ENCODE data around the gene KLHL41. TPM values are rescaled to one million over a fixed set of nuclear protein-coding genes. Genes with fewer than 3 reads are reported as not detected.
"Not testable (repeated sequence)": the region's sequence is repeated elsewhere in the genome, so short reads cannot be mapped to it uniquely, and the experiment has no call there.

The KLHL41 gene
- total RNA-seq, 2 donors from 2014 or later: not detected

DNA sequence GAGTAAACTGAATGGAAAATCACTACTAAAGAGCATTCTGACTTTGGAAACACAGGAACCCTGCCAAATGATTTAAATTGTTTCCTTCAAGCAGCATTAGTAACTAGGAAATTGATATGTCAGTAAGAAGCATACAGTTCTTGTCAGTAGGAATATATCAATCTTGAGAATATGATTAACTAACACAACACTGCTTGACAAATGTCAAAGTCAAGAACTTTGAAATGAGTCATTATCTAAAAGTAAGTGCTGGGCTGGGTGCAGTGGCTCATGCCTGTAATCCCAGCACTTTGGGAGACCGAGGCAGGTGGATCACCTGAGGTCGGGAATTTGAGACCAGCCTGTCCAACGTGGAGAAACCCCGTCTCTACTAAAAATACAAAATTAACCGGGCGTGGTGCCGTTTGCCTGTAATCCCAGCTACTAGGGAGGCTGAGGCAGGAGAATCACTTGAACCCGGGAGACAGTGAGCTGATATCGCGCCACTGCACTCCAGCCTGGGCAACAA is 7.0 kb downstream of the KLHL41 start:
- H3K27me3 Mint-ChIP-seq; ATAC-seq; H3K9me3 Mint-ChIP-seq; H3K36me3 Mint-ChIP-seq; DNase-seq (ENCODE audit: low spot score); H3K27ac Mint-ChIP-seq; H3K4me3 Mint-ChIP-seq; H3K4me1 Mint-ChIP-seq (ENCODE audit: low read depth in 2 of 2): not testable (repeated sequence)

DNA sequence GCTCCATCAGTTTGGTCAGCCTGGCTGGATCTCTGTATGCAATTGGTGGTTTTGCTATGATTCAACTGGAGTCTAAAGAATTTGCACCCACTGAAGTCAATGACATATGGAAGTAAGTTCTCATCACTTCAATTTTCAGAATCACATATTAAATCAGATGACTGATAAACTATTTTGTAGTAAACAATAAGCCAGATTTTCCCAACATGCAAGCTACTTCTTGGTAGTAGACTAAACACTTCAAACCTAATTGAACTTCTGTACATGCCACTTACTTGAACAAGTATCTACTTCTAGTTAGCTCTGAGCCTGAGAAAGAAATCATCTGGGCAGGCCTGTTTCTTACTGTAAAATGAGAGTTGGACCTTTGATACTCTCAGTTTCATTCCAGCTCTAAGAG is 11.4 kb downstream of the KLHL41 start:
- Mint-ChIP-seq H3K36me3 (no peaks in the 10 kb centered on the region), H3K27ac (no peak overlapping the region), H3K4me3 (no peak overlapping the region), H3K9me3 (no peaks in the 10 kb centered on the region), H3K4me1 (ENCODE audit: low read depth in 2 of 2) (no peaks in the 10 kb centered on the region), H3K27me3 (no peaks in the 10 kb centered on the region)
- no peak for ATAC-seq
- DNase-seq (ENCODE audit: low spot score): no peak

- Mint-ChIP-seq H3K27me3 (no peaks in the 10 kb centered on the region), H3K36me3 (no peaks in the 10 kb centered on the region)
- ATAC-seq: no peak
These were observed 14.2 kb downstream of the KLHL41 start for GRCh38 chr2:169523681-169524080.

GRCh38 chr2:169525434-169525833 is 15.9 kb downstream of the KLHL41 start:
- Mint-ChIP-seq H3K4me1 (ENCODE audit: low read depth in 2 of 2) (no peaks in the 10 kb centered on the region), H3K4me3 (no peak overlapping the region), H3K9me3 (no peaks in the 10 kb centered on the region), H3K36me3 (no peaks in the 10 kb centered on the region), H3K27ac (no peak overlapping the region), H3K27me3 (no peaks in the 10 kb centered on the region)
- no peak for DNase-seq (ENCODE audit: low spot score)
- no peak for ATAC-seq

More at GRCh38 chr2:169523681-169524080, 14.2 kb downstream of the KLHL41 start:
- Mint-ChIP-seq H3K27ac (no peak overlapping the region), H3K9me3 (no peaks in the 10 kb centered on the region), H3K4me1 (ENCODE audit: low read depth in 2 of 2) (no peaks in the 10 kb centered on the region), H3K4me3 (no peak overlapping the region)
- DNase-seq (ENCODE audit: low spot score): no peak

- no peak overlapping the region for H3K4me3 Mint-ChIP-seq
- H3K27ac Mint-ChIP-seq: no peak overlapping the region
These were observed 16.9 kb downstream of the KLHL41 start for GRCh38 chr2:169526451-169526850.

DNA sequence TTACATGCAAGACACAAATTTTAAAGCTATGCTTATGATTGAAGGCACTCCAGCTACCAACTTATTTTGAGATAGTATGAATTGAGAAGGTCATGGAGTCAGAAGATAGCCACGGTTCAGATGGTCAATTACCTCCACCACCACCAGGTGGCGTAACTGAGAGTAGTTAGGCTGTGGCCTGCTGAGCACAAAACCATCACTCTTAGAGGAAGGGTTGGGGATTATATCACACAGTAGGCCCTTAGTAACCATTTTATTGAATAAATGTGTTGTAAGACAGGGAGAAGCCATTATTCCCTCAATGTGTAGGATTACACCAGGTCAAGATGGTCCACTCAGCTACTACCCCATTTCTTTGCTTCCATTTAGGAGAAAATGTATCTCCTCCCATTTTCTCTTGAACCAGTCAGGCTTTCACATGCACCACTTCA is 18.8 kb downstream of the KLHL41 start:
- DNase-seq (ENCODE audit: low spot score): no peak
- ATAC-seq: peak; percentile 72 to 81
- Mint-ChIP-seq H3K4me1 (ENCODE audit: low read depth in 2 of 2) (no peaks in the 10 kb centered on the region), H3K27me3 (no peaks in the 10 kb centered on the region), H3K36me3 (no peaks in the 10 kb centered on the region), H3K4me3 (no peak overlapping the region), H3K9me3 (no peaks in the 10 kb centered on the region), H3K27ac (no peak overlapping the region)

More at GRCh38 chr2:169526451-169526850, 16.9 kb downstream of the KLHL41 start:
- DNase-seq (ENCODE audit: low spot score): no peak
- no peak for ATAC-seq
- Mint-ChIP-seq H3K9me3 (no peaks in the 10 kb centered on the region), H3K27me3 (no peaks in the 10 kb centered on the region), H3K36me3 (no peaks in the 10 kb centered on the region), H3K4me1 (ENCODE audit: low read depth in 2 of 2) (no peaks in the 10 kb centered on the region)

- H3K27ac Mint-ChIP-seq; H3K27me3 Mint-ChIP-seq; H3K9me3 Mint-ChIP-seq; DNase-seq (ENCODE audit: low spot score); H3K4me1 Mint-ChIP-seq (ENCODE audit: low read depth in 2 of 2); H3K4me3 Mint-ChIP-seq; ATAC-seq: not testable (repeated sequence)
- peaks cover 10% of the 10 kb centered on the region for H3K36me3 Mint-ChIP-seq
These were observed 30.0 kb downstream of the KLHL41 start for GRCh38 chr2:169539460-169539859.

GRCh38 chr2:169540146-169540545 is 30.6 kb downstream of the KLHL41 start:
- Mint-ChIP-seq H3K4me1 (ENCODE audit: low read depth in 2 of 2) (no peaks in the 10 kb centered on the region), H3K27ac (no peak overlapping the region), H3K27me3 (no peaks in the 10 kb centered on the region), H3K9me3 (no peaks in the 10 kb centered on the region), H3K36me3 (peaks cover 10% of the 10 kb centered on the region), H3K4me3 (no peak overlapping the region)
- DNase-seq (ENCODE audit: low spot score) (no peak), ATAC-seq (no peak)

- no peak for DNase-seq (ENCODE audit: low spot score)
- no peak overlapping the region for H3K4me3 Mint-ChIP-seq
- no peaks in the 10 kb centered on the region for H3K9me3 Mint-ChIP-seq
- H3K36me3 Mint-ChIP-seq: peaks cover 10% of the 10 kb centered on the region
- H3K27me3 Mint-ChIP-seq: no peaks in the 10 kb centered on the region
- no peaks in the 10 kb centered on the region for H3K4me1 Mint-ChIP-seq (ENCODE audit: low read depth in 2 of 2)
- ATAC-seq: no peak
- H3K27ac Mint-ChIP-seq: no peak overlapping the region
These were observed 32.9 kb downstream of the KLHL41 start for GRCh38 chr2:169542433-169542832.

- Mint-ChIP-seq H3K9me3 (no peaks in the 10 kb centered on the region), H3K36me3 (peaks cover 10% of the 10 kb centered on the region), H3K4me3 (no peak overlapping the region), H3K27me3 (no peaks in the 10 kb centered on the region), H3K27ac (no peak overlapping the region), H3K4me1 (ENCODE audit: low read depth in 2 of 2) (no peaks in the 10 kb centered on the region)
- ATAC-seq: no peak
- no peak for DNase-seq (ENCODE audit: low spot score)
These were observed 37.3 kb downstream of the KLHL41 start for GRCh38 chr2:169546756-169547155.

GRCh38 chr2:169561364-169561763 is 51.9 kb downstream of the KLHL41 start:
- Mint-ChIP-seq H3K27ac (peak overlapping the region in 1 of 2 donors; percentile 36), H3K9me3 (no peaks in the 10 kb centered on the region), H3K4me1 (ENCODE audit: low read depth in 2 of 2) (no peaks in the 10 kb centered on the region), H3K27me3 (no peaks in the 10 kb centered on the region), H3K36me3 (peaks cover 12% of the 10 kb centered on the region), H3K4me3 (no peak overlapping the region)
- ATAC-seq (no peak), DNase-seq (ENCODE audit: low spot score) (no peak)

- H3K27ac Mint-ChIP-seq; DNase-seq (ENCODE audit: low spot score); H3K9me3 Mint-ChIP-seq; ATAC-seq; H3K4me3 Mint-ChIP-seq; H3K27me3 Mint-ChIP-seq; H3K4me1 Mint-ChIP-seq (ENCODE audit: low read depth in 2 of 2): not testable (repeated sequence)
- peaks cover 12% of the 10 kb centered on the region for H3K36me3 Mint-ChIP-seq
These were observed 52.6 kb downstream of the KLHL41 start for GRCh38 chr2:169562084-169562483.

- no peaks in the 10 kb centered on the region for H3K4me1 Mint-ChIP-seq (ENCODE audit: low read depth in 2 of 2)
- ATAC-seq (no peak), DNase-seq (ENCODE audit: low spot score) (no peak)
- no peak overlapping the region for H3K27ac Mint-ChIP-seq
- H3K4me3 Mint-ChIP-seq: no peak overlapping the region
- peaks cover 12% of the 10 kb centered on the region for H3K36me3 Mint-ChIP-seq
- no peaks in the 10 kb centered on the region for H3K9me3 Mint-ChIP-seq
- H3K27me3 Mint-ChIP-seq: no peaks in the 10 kb centered on the region
These were observed 53.0 kb downstream of the KLHL41 start for GRCh38 chr2:169562519-169562918.

- Mint-ChIP-seq H3K9me3 (no peaks in the 10 kb centered on the region), H3K4me1 (ENCODE audit: low read depth in 2 of 2) (peaks cover under 1 to 6% of the 10 kb centered on the region in 2 donors), H3K27me3 (no peaks in the 10 kb centered on the region), H3K27ac (no peak overlapping the region), H3K36me3 (peaks cover 12% of the 10 kb centered on the region), H3K4me3 (no peak overlapping the region)
- DNase-seq (ENCODE audit: low spot score): no peak
- ATAC-seq: no peak
These were observed 56.2 kb downstream of the KLHL41 start for GRCh38 chr2:169565686-169566085.

DNA sequence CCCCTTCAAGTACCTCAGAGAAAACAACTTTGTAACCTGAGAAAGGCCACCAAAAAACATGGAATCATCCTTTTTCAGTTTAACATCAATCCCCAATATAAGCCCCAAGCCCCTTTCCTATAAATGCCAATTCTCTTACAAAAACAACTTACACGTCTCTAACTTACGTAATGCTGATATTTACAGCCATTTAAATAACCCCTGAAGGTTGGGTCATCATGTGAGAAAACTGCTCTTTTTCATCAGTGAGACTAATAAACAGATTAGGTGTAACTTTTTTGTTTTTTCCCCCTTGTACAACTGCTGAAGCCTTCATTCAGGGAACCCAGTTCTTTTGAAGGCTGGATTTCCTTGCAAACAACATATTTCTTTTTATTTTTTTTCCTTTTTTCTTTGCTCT is 60.4 kb downstream of the KLHL41 start:
- no peak for DNase-seq (ENCODE audit: low spot score)
- Mint-ChIP-seq H3K27me3 (no peaks in the 10 kb centered on the region), H3K9me3 (no peaks in the 10 kb centered on the region), H3K36me3 (peaks cover 12% of the 10 kb centered on the region), H3K4me3 (no peak overlapping the region), H3K4me1 (ENCODE audit: low read depth in 2 of 2) (peaks cover 15 to 18% of the 10 kb centered on the region in 2 donors), H3K27ac (no peak overlapping the region)
- ATAC-seq: no peak
